Measurements from ENCODE around the gene ABCA4. TPM values are rescaled to one million over a fixed set of nuclear protein-coding genes. Genes with fewer than 3 reads are reported as not detected.

The ABCA4 gene
- total and polyA plus RNA-seq, 7 donors: 0.03 to 0.32 (median 0.09) TPM; not detected in 2

DNA sequence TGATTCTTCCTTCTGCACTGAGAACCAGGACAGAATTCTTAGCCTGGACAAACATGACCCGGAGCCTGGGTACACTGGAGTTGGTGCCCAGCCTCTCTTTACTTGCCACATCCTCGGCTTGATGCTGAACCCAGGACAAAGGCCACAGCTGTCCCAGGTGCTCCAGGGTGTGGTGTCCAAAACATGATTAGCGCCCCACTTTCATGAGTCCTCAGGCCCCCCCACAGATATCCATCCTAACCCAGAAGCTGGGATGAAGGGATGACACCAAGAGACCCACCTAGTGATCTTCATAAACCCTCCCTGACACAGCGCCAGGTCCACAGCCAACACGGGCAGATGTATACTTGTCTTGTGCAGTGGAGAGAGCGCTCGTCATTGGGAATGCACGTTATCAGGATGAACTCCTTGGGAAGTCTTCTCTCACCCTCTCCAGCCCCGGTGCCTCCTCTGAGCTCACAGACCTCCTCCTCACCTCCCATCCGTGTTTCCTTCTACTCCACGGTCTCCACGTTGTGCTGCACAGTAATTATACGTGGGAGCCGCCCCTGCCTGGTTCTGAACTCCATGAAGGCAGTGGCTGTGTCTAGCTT, 3.6 kb downstream of the ABCA4 start:
- WGBS, 3 donors: 75 to 83% (median 75%) methylated on average over 14 of the region's 14 CpGs
- no peak for DNase-seq
- no peaks in the 10 kb centered on the region for H3K4me1 ChIP-seq
- H3K9me3 ChIP-seq: no peaks in the 10 kb centered on the region
- no peak overlapping the region for H3K4me3 ChIP-seq
- no peaks in the 10 kb centered on the region for H3K36me3 ChIP-seq (ENCODE audit: insufficient read depth in 1 of 2, low read depth in 1 of 2)
- TF ChIP-seq, protein P1, sequence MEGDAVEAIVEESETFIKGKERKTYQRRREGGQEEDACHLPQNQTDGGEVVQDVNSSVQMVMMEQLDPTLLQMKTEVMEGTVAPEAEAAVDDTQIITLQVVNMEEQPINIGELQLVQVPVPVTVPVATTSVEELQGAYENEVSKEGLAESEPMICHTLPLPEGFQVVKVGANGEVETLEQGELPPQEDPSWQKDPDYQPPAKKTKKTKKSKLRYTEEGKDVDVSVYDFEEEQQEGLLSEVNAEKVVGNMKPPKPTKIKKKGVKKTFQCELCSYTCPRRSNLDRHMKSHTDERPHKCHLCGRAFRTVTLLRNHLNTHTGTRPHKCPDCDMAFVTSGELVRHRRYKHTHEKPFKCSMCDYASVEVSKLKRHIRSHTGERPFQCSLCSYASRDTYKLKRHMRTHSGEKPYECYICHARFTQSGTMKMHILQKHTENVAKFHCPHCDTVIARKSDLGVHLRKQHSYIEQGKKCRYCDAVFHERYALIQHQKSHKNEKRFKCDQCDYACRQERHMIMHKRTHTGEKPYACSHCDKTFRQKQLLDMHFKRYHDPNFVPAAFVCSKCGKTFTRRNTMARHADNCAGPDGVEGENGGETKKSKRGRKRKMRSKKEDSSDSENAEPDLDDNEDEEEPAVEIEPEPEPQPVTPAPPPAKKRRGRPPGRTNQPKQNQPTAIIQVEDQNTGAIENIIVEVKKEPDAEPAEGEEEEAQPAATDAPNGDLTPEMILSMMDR (IDR thresholded peaks at IDR 0.05): no peak
- no peak for ATAC-seq
- no peak overlapping the region for H3K27ac ChIP-seq
- no peaks in the 10 kb centered on the region for H3K27me3 ChIP-seq (ENCODE audit: insufficient read depth in 3 of 3, low read length in 2 of 3)
- intact Hi-C loops (cut with DNase I): no loop called here

DNA sequence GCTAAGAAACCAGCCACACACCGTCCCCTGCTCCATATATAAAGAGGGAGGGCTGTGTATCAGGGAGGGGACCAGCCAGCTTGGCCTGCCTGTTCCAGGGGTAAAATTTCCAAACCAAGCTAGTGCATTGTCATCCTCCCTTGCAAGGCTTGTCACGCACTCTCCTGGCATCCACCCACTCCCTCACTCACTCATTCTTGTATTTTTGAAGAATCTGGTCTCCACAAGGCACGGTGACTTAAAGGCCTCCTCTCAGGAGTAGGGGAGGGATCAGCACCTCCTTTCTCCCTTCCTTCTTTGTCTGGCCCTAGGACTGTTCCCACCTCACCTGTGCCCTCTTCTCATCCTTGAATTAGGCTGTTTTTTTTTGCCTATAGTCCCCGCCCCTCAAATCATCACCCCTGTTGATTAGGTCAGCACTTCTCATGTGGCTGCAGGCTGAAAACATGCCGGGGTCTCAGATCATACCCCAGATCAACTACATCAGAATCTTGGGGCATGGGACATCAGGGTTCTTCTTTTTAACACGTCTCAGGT, 5.0 kb downstream of the ABCA4 start:
- 78 to 83% (median 79%) methylated on average over 6 of the region's 6 CpGs for WGBS, 3 donors
- H3K9me3 ChIP-seq: no peaks in the 10 kb centered on the region
- DNase-seq (no peak), ATAC-seq (no peak)
- intact Hi-C loops (cut with DNase I): no loop called here
- TF ChIP-seq, protein P1 (IDR thresholded peaks at IDR 0.05): no peak
- no peaks in the 10 kb centered on the region for H3K4me1 ChIP-seq
- no peaks in the 10 kb centered on the region for H3K36me3 ChIP-seq (ENCODE audit: insufficient read depth in 1 of 2, low read depth in 1 of 2)
- no peaks in the 10 kb centered on the region for H3K27me3 ChIP-seq (ENCODE audit: insufficient read depth in 3 of 3, low read length in 2 of 3)
- H3K4me3 ChIP-seq: no peak overlapping the region
- no peak overlapping the region for H3K27ac ChIP-seq

DNA sequence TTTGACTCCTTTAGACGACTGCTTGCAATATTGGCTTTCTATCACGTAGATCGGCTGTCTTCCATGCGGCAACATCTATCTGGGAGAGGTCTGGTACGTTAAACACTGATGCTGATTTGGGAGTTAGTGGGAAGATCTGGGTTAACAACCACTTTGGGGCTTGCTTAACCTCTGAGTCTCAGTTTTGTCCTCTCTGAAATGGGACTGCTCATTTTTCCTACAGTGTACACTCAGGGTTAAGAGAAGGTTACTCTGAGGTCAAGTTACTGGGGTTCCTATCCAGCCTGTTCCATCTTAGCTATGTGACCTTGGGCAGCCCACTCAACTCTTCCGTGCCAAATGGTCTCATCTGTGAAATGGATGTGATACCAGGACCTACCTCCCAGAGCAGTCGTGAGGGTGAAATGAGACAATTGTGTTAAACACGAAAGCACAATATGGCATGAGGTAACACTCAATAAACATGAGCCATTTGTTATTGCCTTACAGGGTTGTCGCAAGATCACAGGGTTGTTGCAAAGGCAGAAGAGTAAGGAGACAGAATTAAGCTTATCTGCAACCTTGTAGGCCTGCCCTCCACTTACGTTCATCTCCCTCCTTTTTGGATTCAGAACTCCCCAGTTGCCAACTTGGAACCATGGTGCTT, 5.6 kb downstream of the ABCA4 start:
- WGBS, 3 donors: 87 to 91% (median 90%) methylated on average over 10 of the region's 10 CpGs
- no peaks in the 10 kb centered on the region for H3K27me3 ChIP-seq (ENCODE audit: insufficient read depth in 3 of 3, low read length in 2 of 3)
- ATAC-seq: no peak
- DNase-seq: no peak
- no peaks in the 10 kb centered on the region for H3K36me3 ChIP-seq (ENCODE audit: insufficient read depth in 1 of 2, low read depth in 1 of 2)
- H3K9me3 ChIP-seq: no peaks in the 10 kb centered on the region
- intact Hi-C loops (cut with DNase I): no loop called here
- H3K27ac ChIP-seq: no peak overlapping the region
- TF ChIP-seq, protein P1 (IDR thresholded peaks at IDR 0.05): no peak
- no peak overlapping the region for H3K4me3 ChIP-seq
- H3K4me1 ChIP-seq: no peaks in the 10 kb centered on the region

DNA sequence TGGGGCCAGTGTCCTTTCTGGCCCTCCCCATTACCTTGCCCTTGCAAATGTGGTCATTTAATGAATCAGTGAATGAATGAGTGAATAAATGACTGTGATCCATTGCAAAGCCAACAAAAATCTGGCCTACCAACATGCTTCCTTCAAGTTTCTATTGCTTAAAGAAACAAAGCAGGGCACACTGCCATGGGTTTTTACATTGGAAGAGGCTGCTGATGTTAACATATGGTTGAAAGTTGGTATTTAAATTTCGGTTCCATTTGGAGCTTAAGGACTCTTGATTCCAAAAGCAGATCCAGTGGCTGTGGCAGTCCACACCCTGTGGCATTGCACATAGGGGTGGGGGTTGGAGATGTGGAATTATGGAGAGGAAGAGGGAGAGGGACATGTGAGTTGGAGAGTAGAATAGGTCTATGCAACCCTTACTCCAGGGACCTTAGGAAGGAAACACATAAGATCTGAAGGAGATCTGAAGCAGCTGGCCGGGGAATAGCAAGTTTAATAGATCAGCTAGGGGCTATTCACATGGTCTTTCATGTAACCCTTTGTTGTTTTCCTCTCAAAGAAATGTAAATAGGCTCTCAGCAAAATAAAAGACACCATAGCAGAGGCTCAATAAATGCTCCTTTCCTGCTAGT, 7.2 kb downstream of the ABCA4 start:
- Histone ChIP-seq H3K27me3 (ENCODE audit: insufficient read depth in 3 of 3, low read length in 2 of 3) (no peaks in the 10 kb centered on the region), H3K36me3 (ENCODE audit: insufficient read depth in 1 of 2, low read depth in 1 of 2) (no peaks in the 10 kb centered on the region), H3K4me1 (no peaks in the 10 kb centered on the region), H3K9me3 (no peaks in the 10 kb centered on the region), H3K27ac (no peak overlapping the region), H3K4me3 (no peak overlapping the region)
- 34 to 50% (median 42%) methylated on average over 2 of the region's 2 CpGs for WGBS, 3 donors
- no peak for DNase-seq
- no peak for ATAC-seq
- TF ChIP-seq, protein P1 (IDR thresholded peaks at IDR 0.05): no peak
- intact Hi-C loops (cut with DNase I): no loop called here
